IMR-90 (cell line): ENCODE results near the gene ZNRF3. TPM values are rescaled to one million over a fixed set of nuclear protein-coding genes. Genes with fewer than 3 reads are reported as not detected.

Experiments
- ATAC-seq: fragments of 200-7000 bp; cut with Tn5 transposase; 2 replicates; pipeline ENCODE4 v1.9.1; 2020; ENCODE audit warnings: low read depth, mild to moderate bottlenecking, moderate library complexity
- BruUV-seq: library from RNA; stranded (reverse); fragments of 400-500 nt; replicated peaks from 2 replicates; lab custom pipeline; 2021; lab: Mats Ljungman, UMichigan
- CTCF ChIA-PET: fragments of 300-600 bp; formaldehyde crosslinking; extraction: SDS; loops from one replicate; lab custom pipeline; 2021; ENCODE audit warnings: antibody characterized with exemption; lab: Yijun Ruan, JAX
- POLR2A ChIA-PET: fragments of 300-600 bp; sonication (Branson Sonifier 250); formaldehyde crosslinking; loops from one replicate; lab custom pipeline; 2022; ENCODE audit warnings: antibody characterized with exemption; ENCODE audit not compliant: unreplicated experiment; lab: Charles Lee
- DNase-seq: peaks from one replicate; pipeline ENCODE4 v3.0.0; 2013
- H2AFZ ChIP-seq: replicated peaks from 2 replicates; pipeline ENCODE3; 2013; ENCODE audit warnings: low read length, mild to moderate bottlenecking; ENCODE audit not compliant: poor library complexity
- H2AK5ac ChIP-seq: 2 replicates; pipeline ENCODE4 v1.6.1; 2013; ENCODE audit warnings: low read depth, low read length, inconsistent platforms
- H2AK9ac ChIP-seq: replicated peaks from 2 replicates; pipeline ENCODE3; 2013; ENCODE audit warnings: mild to moderate bottlenecking, low read depth, low read length, moderate library complexity; ENCODE audit not compliant: poor library complexity
- H2BK120ac ChIP-seq: 2 replicates; pipeline ENCODE4 v1.6.1; 2013; ENCODE audit warnings: low read depth, low read length, inconsistent platforms
- H2BK15ac ChIP-seq: 3 replicates; pipeline ENCODE4 v1.6.1; 2013; ENCODE audit warnings: low read depth, low read length, inconsistent platforms
- H2BK20ac ChIP-seq: 2 replicates; pipeline ENCODE4 v1.6.1; 2013; ENCODE audit warnings: low read depth, mild to moderate bottlenecking, inconsistent platforms, low read length, moderate library complexity
- H2BK5ac ChIP-seq: 2 replicates; pipeline ENCODE4 v1.6.1; 2013; ENCODE audit warnings: mild to moderate bottlenecking, low read depth, low read length, inconsistent platforms; ENCODE audit not compliant: poor library complexity, severe bottlenecking
- H3K14ac ChIP-seq: replicated peaks from 2 replicates; pipeline ENCODE4 v1.6.1; 2013; ENCODE audit warnings: low read depth, low read length, inconsistent platforms
- H3K18ac ChIP-seq: 2 replicates; pipeline ENCODE4 v1.6.1; 2013; ENCODE audit warnings: low read depth, low read length, control low read depth
- H3K23ac ChIP-seq: 2 replicates; pipeline ENCODE4 v1.6.1; 2013; ENCODE audit warnings: low read depth, low read length, inconsistent platforms
- H3K27ac ChIP-seq: 2 replicates; pipeline ENCODE4 v1.5.1; 2013; ENCODE audit warnings: mild to moderate bottlenecking, control low read depth, low read length; ENCODE audit not compliant: insufficient read depth
- H3K27me3 ChIP-seq: 2 replicates; pipeline ENCODE4 v1.6.1; 2013; ENCODE audit warnings: low read length; ENCODE audit not compliant: control insufficient read depth, insufficient read depth
- H3K36me3 ChIP-seq: 2 replicates; pipeline ENCODE4 v1.6.1; 2013; ENCODE audit warnings: low read length, mixed read lengths; ENCODE audit not compliant: control insufficient read depth, insufficient read depth
- H3K4ac ChIP-seq: 2 replicates; pipeline ENCODE4 v1.6.1; 2013; ENCODE audit warnings: low read depth, low read length, inconsistent platforms
- H3K4me1 ChIP-seq: 2 replicates; pipeline ENCODE4 v1.6.1; 2013; ENCODE audit warnings: low read length, mixed read lengths; ENCODE audit not compliant: control insufficient read depth, insufficient read depth
- H3K4me2 ChIP-seq: 2 replicates; pipeline ENCODE4 v1.6.1; 2013; ENCODE audit warnings: low read depth, mild to moderate bottlenecking, control low read depth, low read length, moderate library complexity
- H3K4me3 ChIP-seq: 2 replicates; pipeline ENCODE4 v1.5.1; 2013; ENCODE audit warnings: low read depth, mild to moderate bottlenecking, control low read depth, low read length, moderate library complexity; ENCODE audit not compliant: insufficient read depth
- H3K56ac ChIP-seq: 2 replicates; pipeline ENCODE4 v1.6.1; 2013; ENCODE audit warnings: low read length, inconsistent platforms; ENCODE audit not compliant: insufficient read depth; ENCODE audit errors: extremely low read depth
- H3K79me1 ChIP-seq, 2 experiments: 2 replicates each; pipeline ENCODE4 v1.6.1; 2013; ENCODE audit warnings: low read length in 2 of 2, inconsistent platforms in 1 of 2, low read depth in 1 of 2
- H3K9ac ChIP-seq: 2 replicates; pipeline ENCODE4 v1.6.1; 2013; ENCODE audit warnings: low read depth, low read length, control low read depth
- H3K9me1 ChIP-seq: 2 replicates; pipeline ENCODE4 v1.6.1; 2013; ENCODE audit warnings: low read length, inconsistent platforms; ENCODE audit not compliant: insufficient read depth
- H3K9me3 ChIP-seq: 2 replicates; pipeline ENCODE4 v1.6.1; 2013; ENCODE audit warnings: low read length; ENCODE audit not compliant: control insufficient read depth, insufficient read depth
- H4K20me1 ChIP-seq: 2 replicates; pipeline ENCODE4 v1.6.1; 2013; ENCODE audit warnings: low read length, inconsistent platforms; ENCODE audit not compliant: insufficient read depth
- H4K5ac ChIP-seq: 2 replicates; pipeline ENCODE4 v1.6.1; 2013; ENCODE audit warnings: mild to moderate bottlenecking, low read depth, low read length, control low read depth
- H4K8ac ChIP-seq, 2 experiments: 2 replicates each; pipeline ENCODE4 v1.6.1; 2013; ENCODE audit warnings: low read depth in 2 of 2, low read length in 2 of 2, control low read depth in 1 of 2, inconsistent platforms in 1 of 2
- H4K91ac ChIP-seq: 2 replicates; pipeline ENCODE4 v1.6.1; 2013; ENCODE audit warnings: low read depth, low read length, inconsistent platforms; ENCODE audit not compliant: insufficient read depth
- BHLHE40 ChIP-seq: fragments of 150-350 bp; IDR thresholded peaks from 2 replicates; pipeline ENCODE4 v1.6.1; 2016; ENCODE audit warnings: mild to moderate bottlenecking, low read depth, low read length
- MAFK ChIP-seq: IDR thresholded peaks from 2 replicates; pipeline ENCODE4 v1.6.1; 2012; ENCODE audit warnings: low read depth, low read length, improper control_type of control experiment
- NFE2L2 ChIP-seq: fragments of 150-350 bp; IDR thresholded peaks from 2 replicates; pipeline ENCODE4 v1.6.1; 2016; ENCODE audit warnings: low read depth, mild to moderate bottlenecking, low read length
- POLR2A ChIP-seq: IDR thresholded peaks from 2 replicates; pipeline ENCODE4 v1.6.1; 2012; ENCODE audit warnings: mild to moderate bottlenecking, low read depth, low read length
- RAD21 ChIP-seq: IDR thresholded peaks from 2 replicates; pipeline ENCODE4 v1.6.1; 2012; ENCODE audit warnings: low read length, improper control_type of control experiment
- SMC3 ChIP-seq: fragments of 150-350 bp; IDR thresholded peaks from 2 replicates; pipeline ENCODE4 v1.6.1; 2016; ENCODE audit warnings: low read depth, mild to moderate bottlenecking, antibody characterized with exemption, low read length, moderate library complexity
- WGBS, 2 experiments: methylation state at CpG; one replicate each; pipeline versions ENCODE4 v1.1.5 to v1.1.7; 2013; ENCODE audit warnings: missing lambda C conversion rate in 2 of 2; ENCODE audit not compliant: insufficient read length in 1 of 2; ENCODE audit errors: extremely low coverage in 2 of 2; 5-methylcytosine and 5-hydroxymethylcytosine counted together
- dilution Hi-C: fragments of 300-500 bp; cut with HindIII; formaldehyde crosslinking; loops from one replicate; pipeline ENCODE4 v1.14.3; 2018; ENCODE audit warnings: low sequenced_read_pairs; ENCODE audit not compliant: unreplicated experiment
- in situ Hi-C: fragments of 300-500 bp; cut with MboI; formaldehyde crosslinking; loops from 3 replicates; pipeline ENCODE4 v1.14.3; 2019; ENCODE audit warnings: low sequenced_read_pairs, inconsistent platforms, mixed read lengths
- intact Hi-C: fragments of 100-400 bp; cut with micrococcal nuclease; formaldehyde crosslinking; loops from 2 replicates; pipeline ENCODE4 v1.10.0; 2022
- polyA plus RNA-seq, 3 experiments: library from polyadenylated mRNA; depleted of rRNA; stranded (reverse); fragments of >200 nt; gene quantifications; 2 replicates each; pipeline ENCODE4 v1.2.3, GENCODE V29; 2012; ENCODE audit warnings: low replicate concordance in 1 of 3
- total RNA-seq: library from RNA; depleted of rRNA; stranded (reverse); fragments of >200 nt; gene quantifications from 2 replicates; pipeline ENCODE4 v1.2.3, GENCODE V29; 2012
- TF ChIP-seq, protein P1 (sequence below): fragments of 150-350 bp; IDR thresholded peaks from 2 replicates; pipeline ENCODE4 v1.6.1; 2017; ENCODE audit warnings: mild to moderate bottlenecking, antibody characterized with exemption, low read length, low read depth
- TF ChIP-seq, protein P2 (sequence below): conservative IDR thresholded peaks from 2 replicates; pipeline ENCODE4 v1.5.1; 2012; ENCODE audit warnings: mild to moderate bottlenecking, low read depth, low read length, improper control_type of control experiment

Gene ZNRF3
- total and polyA plus RNA-seq, 2 of the 4 experiments (the other 2 are of a cell fraction), result 1.4 to 2.4 TPM

DNA sequence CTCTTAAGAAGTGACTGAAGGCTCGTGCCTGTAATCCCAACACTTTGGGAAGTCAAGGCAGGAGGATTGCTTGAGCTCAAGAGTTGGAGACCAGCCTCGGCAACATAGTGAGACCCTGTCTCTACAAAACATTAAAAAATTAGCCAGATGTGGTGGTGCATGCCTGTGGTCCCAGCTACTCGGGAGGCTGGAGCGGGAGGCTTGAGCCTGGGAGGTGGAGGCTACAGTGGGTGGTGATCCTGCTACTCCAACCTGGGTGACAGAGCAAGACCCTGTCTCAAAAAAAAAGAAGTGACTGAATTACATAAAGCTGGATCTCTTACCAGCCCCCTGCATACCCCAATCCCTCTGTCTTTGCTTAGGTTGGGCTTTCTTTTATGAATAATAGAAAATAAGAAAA lies 120.2 kb downstream of the ZNRF3 start:
- H2AK9ac ChIP-seq, result no peak overlapping the region
- no peaks in the 10 kb centered on the region for H3K9me1 ChIP-seq
- no peaks in the 10 kb centered on the region for H3K36me3 ChIP-seq
- in situ Hi-C loops, result no loop called here
- no peak overlapping the region for H3K56ac ChIP-seq
- TF ChIP-seq MAFK, result no peak
- TF ChIP-seq POLR2A, result no peak
- no peak for TF ChIP-seq NFE2L2
- no peak for TF ChIP-seq BHLHE40
- TF ChIP-seq, protein P1, sequence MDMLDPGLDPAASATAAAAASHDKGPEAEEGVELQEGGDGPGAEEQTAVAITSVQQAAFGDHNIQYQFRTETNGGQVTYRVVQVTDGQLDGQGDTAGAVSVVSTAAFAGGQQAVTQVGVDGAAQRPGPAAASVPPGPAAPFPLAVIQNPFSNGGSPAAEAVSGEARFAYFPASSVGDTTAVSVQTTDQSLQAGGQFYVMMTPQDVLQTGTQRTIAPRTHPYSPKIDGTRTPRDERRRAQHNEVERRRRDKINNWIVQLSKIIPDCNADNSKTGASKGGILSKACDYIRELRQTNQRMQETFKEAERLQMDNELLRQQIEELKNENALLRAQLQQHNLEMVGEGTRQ, result no peak
- TF ChIP-seq, protein P2, sequence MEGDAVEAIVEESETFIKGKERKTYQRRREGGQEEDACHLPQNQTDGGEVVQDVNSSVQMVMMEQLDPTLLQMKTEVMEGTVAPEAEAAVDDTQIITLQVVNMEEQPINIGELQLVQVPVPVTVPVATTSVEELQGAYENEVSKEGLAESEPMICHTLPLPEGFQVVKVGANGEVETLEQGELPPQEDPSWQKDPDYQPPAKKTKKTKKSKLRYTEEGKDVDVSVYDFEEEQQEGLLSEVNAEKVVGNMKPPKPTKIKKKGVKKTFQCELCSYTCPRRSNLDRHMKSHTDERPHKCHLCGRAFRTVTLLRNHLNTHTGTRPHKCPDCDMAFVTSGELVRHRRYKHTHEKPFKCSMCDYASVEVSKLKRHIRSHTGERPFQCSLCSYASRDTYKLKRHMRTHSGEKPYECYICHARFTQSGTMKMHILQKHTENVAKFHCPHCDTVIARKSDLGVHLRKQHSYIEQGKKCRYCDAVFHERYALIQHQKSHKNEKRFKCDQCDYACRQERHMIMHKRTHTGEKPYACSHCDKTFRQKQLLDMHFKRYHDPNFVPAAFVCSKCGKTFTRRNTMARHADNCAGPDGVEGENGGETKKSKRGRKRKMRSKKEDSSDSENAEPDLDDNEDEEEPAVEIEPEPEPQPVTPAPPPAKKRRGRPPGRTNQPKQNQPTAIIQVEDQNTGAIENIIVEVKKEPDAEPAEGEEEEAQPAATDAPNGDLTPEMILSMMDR, result no peak
- TF ChIP-seq RAD21, result no peak
- TF ChIP-seq SMC3, result no peak
- no peak overlapping the region for H3K4ac ChIP-seq
- H4K8ac ChIP-seq, result no peak overlapping the region
- POLR2A ChIA-PET, result no interaction called here
- H3K27me3 ChIP-seq, result no peaks in the 10 kb centered on the region
- no peak overlapping the region for H3K18ac ChIP-seq
- intact Hi-C loops, result no loop called here
- no peak overlapping the region for H4K5ac ChIP-seq
- H3K4me2 ChIP-seq, result no peak overlapping the region
- dilution Hi-C loops, result no loop called here
- H4K91ac ChIP-seq, result no peak overlapping the region
- H2BK5ac ChIP-seq, result no peak overlapping the region
- no peak overlapping the region for H2BK120ac ChIP-seq
- H2BK15ac ChIP-seq, result no peak overlapping the region
- no peak overlapping the region for H3K27ac ChIP-seq
- H3K79me1 ChIP-seq, result no peaks in the 10 kb centered on the region; a peak in 2 of 4 replicates
- no peak overlapping the region for H3K4me3 ChIP-seq
- H4K20me1 ChIP-seq, result no peaks in the 10 kb centered on the region
- 87% methylated on average over 3 of the region's 4 CpGs; no CpG with 5 or more reads in 1 of the 2 experiments for WGBS, 2 experiments
- no peak for ATAC-seq
- no peak for DNase-seq
- CTCF ChIA-PET, result interaction anchor here (0.6 kb wide), 2 partner anchors 15 to 17 kb away, joined by 3 read pairs; no protein-coding TSS in a partner anchor
- BruUV-seq, result no TSS peak
- no peak overlapping the region for H3K9ac ChIP-seq
- no peaks in the 10 kb centered on the region for H3K9me3 ChIP-seq
- no peak overlapping the region for H3K14ac ChIP-seq
- H3K4me1 ChIP-seq, result peaks cover 2% of the 10 kb centered on the region; the same call in 1 of the 2 replicates
- no peak overlapping the region for H2BK20ac ChIP-seq
- no peak overlapping the region for H3K23ac ChIP-seq
- H2AFZ ChIP-seq, result no peak overlapping the region
- H2AK5ac ChIP-seq, result no peak overlapping the region
